ENCODE data around the gene HDAC6. TPM values are rescaled to one million over a fixed set of nuclear protein-coding genes. Genes with fewer than 3 reads are reported as not detected.

Gene HDAC6
- 16.1 and 46.1 TPM in 2 replicates for total RNA-seq (2014; rRNA removed; shearing (Covaris generic); ENCODE audit: low replicate concordance)

- Histone ChIP-seq H3K36me3 (no peaks in the 10 kb centered on the region), H3K9me3 (no peaks in the 10 kb centered on the region), H3K4me3 (peak within 1 kb of the TSS; percentile 97), H3K27me3 (no peaks in the 10 kb centered on the region)
- DNase-seq: peak; percentile 96
Observed at GRCh38 chrX:48801280-48802088, at the start of gene HDAC6. TSS of gene HDAC6 (plus strand) at chrX:48802067. CDS start at chrX:48802693, 626 bp downstream.

GRCh38 chrX:48752498-48752897 is 49.4 kb upstream of the HDAC6 start:
- DNase-seq: no peak
- no peaks in the 10 kb centered on the region for H3K36me3 ChIP-seq
- H3K27me3 ChIP-seq: no peaks in the 10 kb centered on the region

GRCh38 chrX:48753708-48754228 is 48.1 kb upstream of the HDAC6 start:
- no peak for DNase-seq
- Histone ChIP-seq H3K9me3 (no peaks in the 10 kb centered on the region), H3K4me3 (no peak overlapping the region)

More at GRCh38 chrX:48752498-48752897, 49.4 kb upstream of the HDAC6 start:
- no peaks in the 10 kb centered on the region for H3K9me3 ChIP-seq
- no peak overlapping the region for H3K4me3 ChIP-seq

GRCh38 chrX:48754238-48754637 is 47.6 kb upstream of the HDAC6 start:
- Histone ChIP-seq H3K27me3 (no peaks in the 10 kb centered on the region), H3K4me3 (no peak overlapping the region), H3K36me3 (no peaks in the 10 kb centered on the region), H3K9me3 (no peaks in the 10 kb centered on the region)
- DNase-seq: no peak

More at GRCh38 chrX:48753708-48754228, 48.1 kb upstream of the HDAC6 start:
- H3K36me3 ChIP-seq: no peaks in the 10 kb centered on the region
- H3K27me3 ChIP-seq: no peaks in the 10 kb centered on the region

GRCh38 chrX:48761674-48762471 is 40.0 kb upstream of the HDAC6 start, which contains the start of gene GLOD5:
TSS of gene GLOD5 (plus strand) at chrX:48761747. CDS start at chrX:48761791, 44 bp downstream.
- no peak within 1 kb of the TSS for H3K4me3 ChIP-seq
- DNase-seq: no peak
- H3K36me3 ChIP-seq: no peaks in the 10 kb centered on the region
- H3K9me3 ChIP-seq: no peaks in the 10 kb centered on the region
- no peaks in the 10 kb centered on the region for H3K27me3 ChIP-seq

GRCh38 chrX:48769230-48769629 is 32.6 kb upstream of the HDAC6 start:
- no peaks in the 10 kb centered on the region for H3K27me3 ChIP-seq
- H3K36me3 ChIP-seq: no peaks in the 10 kb centered on the region
- no peaks in the 10 kb centered on the region for H3K9me3 ChIP-seq
- no peak overlapping the region for H3K4me3 ChIP-seq
- DNase-seq: no peak

- H3K36me3 ChIP-seq: no peaks in the 10 kb centered on the region
- no peak for DNase-seq
- no peak overlapping the region for H3K4me3 ChIP-seq
- H3K9me3 ChIP-seq: no peaks in the 10 kb centered on the region
- H3K27me3 ChIP-seq: no peaks in the 10 kb centered on the region
Observed at GRCh38 chrX:48770296-48770695, 31.6 kb upstream of the HDAC6 start.

GRCh38 chrX:48772602-48773001 is 29.3 kb upstream of the HDAC6 start:
- Histone ChIP-seq H3K4me3 (no peak overlapping the region), H3K36me3 (no peaks in the 10 kb centered on the region), H3K27me3 (no peaks in the 10 kb centered on the region), H3K9me3 (no peaks in the 10 kb centered on the region)
- DNase-seq: no peak

GRCh38 chrX:48776818-48777439 is 24.9 kb upstream of the HDAC6 start:
- Histone ChIP-seq H3K4me3 (no peak overlapping the region), H3K36me3 (no peaks in the 10 kb centered on the region)
- no peak for DNase-seq

GRCh38 chrX:48779399-48779798 is 22.5 kb upstream of the HDAC6 start:
- no peaks in the 10 kb centered on the region for H3K36me3 ChIP-seq
- H3K4me3 ChIP-seq: no peak overlapping the region
- DNase-seq: no peak
- no peaks in the 10 kb centered on the region for H3K9me3 ChIP-seq
- H3K27me3 ChIP-seq: no peaks in the 10 kb centered on the region

More at GRCh38 chrX:48776818-48777439, 24.9 kb upstream of the HDAC6 start:
- no peaks in the 10 kb centered on the region for H3K27me3 ChIP-seq
- H3K9me3 ChIP-seq: no peaks in the 10 kb centered on the region

- Histone ChIP-seq H3K27me3 (no peaks in the 10 kb centered on the region), H3K36me3 (no peaks in the 10 kb centered on the region), H3K9me3 (no peaks in the 10 kb centered on the region), H3K4me3 (no peak overlapping the region)
- DNase-seq: no peak
Observed at GRCh38 chrX:48781705-48782104, 20.2 kb upstream of the HDAC6 start.

GRCh38 chrX:48782216-48782615 is 19.7 kb upstream of the HDAC6 start:
- Histone ChIP-seq H3K36me3 (no peaks in the 10 kb centered on the region), H3K9me3 (no peaks in the 10 kb centered on the region), H3K27me3 (no peaks in the 10 kb centered on the region), H3K4me3 (no peak overlapping the region)
- DNase-seq: no peak

GRCh38 chrX:48782795-48783194 is 19.1 kb upstream of the HDAC6 start:
- Histone ChIP-seq H3K4me3 (no peak overlapping the region), H3K27me3 (no peaks in the 10 kb centered on the region), H3K36me3 (no peaks in the 10 kb centered on the region), H3K9me3 (no peaks in the 10 kb centered on the region)
- no peak for DNase-seq

- no peak for DNase-seq
- no peaks in the 10 kb centered on the region for H3K27me3 ChIP-seq
- no peak overlapping the region for H3K4me3 ChIP-seq
- no peaks in the 10 kb centered on the region for H3K9me3 ChIP-seq
- no peaks in the 10 kb centered on the region for H3K36me3 ChIP-seq
Observed at GRCh38 chrX:48784726-48785125, 17.1 kb upstream of the HDAC6 start.

GRCh38 chrX:48785186-48785539 is 16.7 kb upstream of the HDAC6 start:
- no peak overlapping the region for H3K4me3 ChIP-seq
- no peak for DNase-seq
- H3K27me3 ChIP-seq: no peaks in the 10 kb centered on the region
- H3K36me3 ChIP-seq: no peaks in the 10 kb centered on the region
- no peaks in the 10 kb centered on the region for H3K9me3 ChIP-seq

- Histone ChIP-seq H3K4me3 (no peak overlapping the region), H3K36me3 (no peaks in the 10 kb centered on the region), H3K9me3 (no peaks in the 10 kb centered on the region), H3K27me3 (no peaks in the 10 kb centered on the region)
- no peak for DNase-seq
Observed at GRCh38 chrX:48785540-48786214, 16.2 kb upstream of the HDAC6 start.
